Left ventricle myocardium inferior (tissue), 1 donor: ENCODE data around the gene MYMX. TPM values are rescaled to one million over a fixed set of nuclear protein-coding genes. Genes with fewer than 3 reads are reported as not detected.

Experiments
- DNase-seq: peaks from one replicate; pipeline ENCODE4 v3.0.0-alpha.2; 2020
- H3K27ac ChIP-seq: fragments of 200-600 bp; replicated peaks from 2 replicates; pipeline ENCODE4 v1.8.0; 2021
- H3K27me3 ChIP-seq: fragments of 200-600 bp; 2 replicates; pipeline ENCODE4 v1.8.0; 2021; ENCODE audit warnings: low read depth
- H3K36me3 ChIP-seq: fragments of 200-600 bp; 2 replicates; pipeline ENCODE4 v1.8.0; 2021
- H3K4me1 ChIP-seq: fragments of 200-600 bp; 2 replicates; pipeline ENCODE4 v1.8.0; 2021
- H3K4me3 ChIP-seq: fragments of 200-600 bp; 2 replicates; pipeline ENCODE4 v1.8.0; 2021; ENCODE audit warnings: mild to moderate bottlenecking, moderate library complexity
- H3K9me3 ChIP-seq: fragments of 200-600 bp; replicated peaks from 2 replicates; pipeline ENCODE4 v1.8.0; 2021
- intact Hi-C: fragments of 100-400 bp; cut with micrococcal nuclease; formaldehyde crosslinking; loops from one replicate; pipeline ENCODE4 v1.11.0; 2022
- total RNA-seq: library from RNA; stranded (reverse); fragmentation: NEBNext Ultra II Directional; extraction: Animal tissue kit (Norgen Biotek cat#: 25700); gene quantifications from one replicate; pipeline ENCODE4 v1.2.1, GENCODE V29; 2021
- TF ChIP-seq, protein P1 (sequence below): fragments of 200-600 bp; IDR thresholded peaks from 2 replicates; pipeline ENCODE4 v1.8.0; 2021; ENCODE audit warnings: antibody characterized with exemption, mild to moderate bottlenecking, borderline replicate concordance
- donor health status: DM: no; HTN: yes; CAD: no; lungs with severe emphysema.

MYMX gene
- total RNA-seq, 1 donor from 2014 or later, result 0.36 TPM

DNA sequence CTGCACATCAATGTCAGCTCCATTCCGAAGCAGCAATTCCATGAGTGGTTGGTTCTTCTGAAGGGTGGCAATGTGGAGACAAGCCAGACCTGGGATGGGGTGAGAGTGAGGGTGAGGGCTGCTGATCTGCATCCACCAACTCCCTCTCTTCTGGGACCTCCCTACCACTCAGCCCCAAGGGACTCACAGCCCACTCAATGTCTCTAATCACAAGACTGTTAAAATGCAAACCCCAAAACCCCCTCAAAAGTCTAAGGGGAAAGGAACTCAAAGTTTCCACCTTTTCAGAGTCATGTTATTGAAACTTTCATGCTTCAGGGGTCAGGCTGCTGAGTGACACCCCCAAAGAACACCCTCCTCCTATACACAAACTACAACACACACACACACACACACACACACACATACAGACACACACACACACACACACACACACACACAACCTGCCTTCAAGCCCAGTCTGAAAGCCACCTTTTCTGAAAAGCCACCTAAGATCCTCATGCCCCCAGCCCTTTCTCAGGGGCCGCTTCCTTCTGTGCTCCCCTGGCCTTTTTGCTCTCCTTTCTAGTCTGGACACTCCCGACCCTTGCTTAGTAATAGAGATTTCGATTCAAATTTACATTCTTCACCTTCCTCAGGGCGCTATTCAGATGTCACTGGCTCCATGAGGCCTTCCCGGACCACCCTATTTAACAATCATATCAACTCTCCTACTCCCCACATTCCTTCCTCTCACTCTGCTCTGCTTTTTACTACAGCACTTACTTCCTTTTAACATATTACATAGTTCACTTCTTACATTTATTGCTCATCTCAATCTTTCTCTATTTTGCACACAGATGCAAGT lies 43.9 kb downstream of the MYMX start:
- Histone ChIP-seq H3K4me3 (no peak overlapping the region), H3K27me3 (no peaks in the 10 kb centered on the region), H3K4me1 (peaks cover 55% of the 10 kb centered on the region), H3K9me3 (no peaks in the 10 kb centered on the region), H3K27ac (no peak overlapping the region), H3K36me3 (peaks cover 13% of the 10 kb centered on the region)
- TF ChIP-seq, protein P1, sequence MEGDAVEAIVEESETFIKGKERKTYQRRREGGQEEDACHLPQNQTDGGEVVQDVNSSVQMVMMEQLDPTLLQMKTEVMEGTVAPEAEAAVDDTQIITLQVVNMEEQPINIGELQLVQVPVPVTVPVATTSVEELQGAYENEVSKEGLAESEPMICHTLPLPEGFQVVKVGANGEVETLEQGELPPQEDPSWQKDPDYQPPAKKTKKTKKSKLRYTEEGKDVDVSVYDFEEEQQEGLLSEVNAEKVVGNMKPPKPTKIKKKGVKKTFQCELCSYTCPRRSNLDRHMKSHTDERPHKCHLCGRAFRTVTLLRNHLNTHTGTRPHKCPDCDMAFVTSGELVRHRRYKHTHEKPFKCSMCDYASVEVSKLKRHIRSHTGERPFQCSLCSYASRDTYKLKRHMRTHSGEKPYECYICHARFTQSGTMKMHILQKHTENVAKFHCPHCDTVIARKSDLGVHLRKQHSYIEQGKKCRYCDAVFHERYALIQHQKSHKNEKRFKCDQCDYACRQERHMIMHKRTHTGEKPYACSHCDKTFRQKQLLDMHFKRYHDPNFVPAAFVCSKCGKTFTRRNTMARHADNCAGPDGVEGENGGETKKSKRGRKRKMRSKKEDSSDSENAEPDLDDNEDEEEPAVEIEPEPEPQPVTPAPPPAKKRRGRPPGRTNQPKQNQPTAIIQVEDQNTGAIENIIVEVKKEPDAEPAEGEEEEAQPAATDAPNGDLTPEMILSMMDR, result no peak
- no peak for DNase-seq
- intact Hi-C loops, result no loop called here

DNA sequence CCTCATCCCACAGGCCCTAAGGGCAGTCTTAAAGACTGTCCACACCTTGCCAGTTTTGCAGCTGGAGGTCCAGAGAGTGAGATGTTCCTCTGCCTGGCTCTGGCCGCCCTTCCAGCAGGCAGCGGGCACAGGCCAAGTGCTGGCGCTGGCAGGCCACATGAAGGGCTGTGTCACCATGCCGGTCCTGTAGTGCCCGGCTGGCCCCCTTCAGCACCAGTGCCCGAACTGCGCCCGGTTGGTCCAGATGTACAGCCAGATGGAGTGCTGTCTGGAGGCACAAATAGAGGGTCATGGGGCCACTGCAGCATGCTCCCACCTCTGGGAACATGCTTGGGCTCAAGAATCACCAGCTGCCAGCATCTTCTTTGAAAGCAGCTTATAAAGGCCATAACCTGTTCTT lies 44.9 kb downstream of the MYMX start:
- no peak overlapping the region for H3K27ac ChIP-seq
- H3K4me3 ChIP-seq, result no peak overlapping the region
- TF ChIP-seq, protein P1, result no peak
- H3K27me3 ChIP-seq, result no peaks in the 10 kb centered on the region
- H3K9me3 ChIP-seq, result no peaks in the 10 kb centered on the region
- H3K36me3 ChIP-seq, result peaks cover 9% of the 10 kb centered on the region
- DNase-seq, result no peak
- H3K4me1 ChIP-seq, result peaks cover 49% of the 10 kb centered on the region
- intact Hi-C loops, result no loop called here

DNA sequence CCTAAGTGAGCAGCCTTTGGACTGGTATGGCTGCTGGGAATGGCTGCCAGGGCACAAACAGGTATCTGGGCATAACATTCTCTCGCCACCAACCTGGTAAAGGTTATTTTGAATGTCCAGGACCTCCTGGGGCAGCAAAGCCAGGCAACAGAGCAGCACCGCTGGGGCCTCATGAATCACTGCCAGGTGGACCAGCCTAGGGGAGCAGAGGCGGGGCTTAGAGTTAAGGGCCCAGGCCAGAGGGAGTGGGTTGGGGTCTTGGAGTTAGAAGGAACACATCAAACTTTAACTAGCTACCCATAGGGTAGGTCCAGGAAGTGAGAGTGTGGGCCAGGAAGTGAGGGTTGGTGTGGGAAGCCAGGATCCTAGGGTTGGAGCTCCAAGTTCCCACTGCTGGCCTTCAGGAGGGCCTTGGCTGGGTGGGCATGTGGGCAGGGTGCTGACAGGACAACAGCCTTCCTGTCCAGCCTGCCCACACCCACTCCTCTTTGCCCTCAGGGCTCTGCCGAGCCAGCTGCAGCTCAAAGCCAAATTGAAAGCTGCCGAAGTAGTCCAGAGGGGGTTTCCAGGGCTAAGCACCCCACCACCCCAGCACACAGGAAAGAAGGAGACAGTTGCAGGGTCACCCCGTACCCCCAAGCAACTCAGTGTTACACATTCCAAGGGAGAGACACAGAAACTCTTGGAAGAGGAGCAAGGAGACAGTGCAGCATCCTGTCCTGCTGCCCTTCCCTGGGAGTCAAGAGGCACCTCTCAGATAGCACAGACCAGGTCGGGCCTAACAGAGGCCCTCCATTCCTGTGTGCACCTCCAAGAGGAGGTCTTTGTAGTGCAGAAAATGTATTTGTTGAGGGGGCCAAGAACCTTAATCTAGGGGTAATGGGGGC lies 46.0 kb downstream of the MYMX start:
- Histone ChIP-seq H3K27me3 (no peaks in the 10 kb centered on the region), H3K4me1 (peaks cover 40% of the 10 kb centered on the region), H3K9me3 (no peaks in the 10 kb centered on the region), H3K4me3 (peak overlapping the region; percentile 81), H3K36me3 (peaks cover 9% of the 10 kb centered on the region), H3K27ac (no peak overlapping the region)
- TF ChIP-seq, protein P1, result no peak
- intact Hi-C loops, result no loop called here
- no peak for DNase-seq

DNA sequence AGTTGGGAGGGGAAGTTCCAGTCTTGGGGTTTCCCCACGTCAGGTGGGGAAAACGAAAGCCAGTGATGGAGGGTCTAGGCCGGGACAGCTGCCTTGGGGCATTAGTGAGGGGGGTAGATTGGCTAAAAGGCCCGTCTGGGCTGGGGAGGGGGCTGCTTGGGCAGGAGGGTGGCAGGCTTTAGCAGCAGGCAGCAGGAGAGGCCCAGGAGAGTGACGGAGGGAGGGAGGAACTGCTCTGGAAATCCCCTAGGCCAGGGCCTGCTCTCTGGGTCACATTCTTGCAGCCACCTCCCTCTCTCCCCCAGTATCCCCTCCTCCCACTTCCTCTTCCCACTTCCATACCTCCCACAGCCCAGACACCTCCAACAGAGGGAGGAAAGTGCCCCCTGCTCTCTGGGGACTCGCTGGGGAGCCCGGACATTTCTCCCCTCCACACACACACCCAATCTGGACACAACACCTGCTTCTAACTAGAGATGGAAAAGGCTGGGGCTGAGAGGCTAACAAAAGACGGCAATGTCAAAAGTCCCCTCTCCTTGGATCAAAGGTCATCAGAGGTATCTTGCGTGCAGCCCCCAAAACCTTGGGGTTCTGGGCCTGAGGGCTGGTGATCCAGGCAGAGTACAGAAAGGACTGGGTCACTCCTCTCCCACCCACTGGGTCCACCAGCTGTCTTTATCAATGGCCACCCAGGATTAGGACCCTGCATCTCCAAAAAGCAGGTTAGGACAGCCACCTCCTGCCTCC lies 46.8 kb downstream of the MYMX start:
- Histone ChIP-seq H3K9me3 (no peaks in the 10 kb centered on the region), H3K27ac (no peak overlapping the region), H3K36me3 (peaks cover 9% of the 10 kb centered on the region), H3K4me3 (peak overlapping the region; percentile 81), H3K4me1 (peaks cover 34% of the 10 kb centered on the region), H3K27me3 (peaks cover 6% of the 10 kb centered on the region)
- TF ChIP-seq, protein P1, result no peak
- DNase-seq, result no peak
- intact Hi-C loops, result no loop called here
